ENCODE results near the gene GTF3C5.
"Not testable (repeated sequence)": the region's sequence is repeated elsewhere in the genome, so short reads cannot be mapped to it uniquely, and the experiment has no call there.

GTF3C5 gene

DNA sequence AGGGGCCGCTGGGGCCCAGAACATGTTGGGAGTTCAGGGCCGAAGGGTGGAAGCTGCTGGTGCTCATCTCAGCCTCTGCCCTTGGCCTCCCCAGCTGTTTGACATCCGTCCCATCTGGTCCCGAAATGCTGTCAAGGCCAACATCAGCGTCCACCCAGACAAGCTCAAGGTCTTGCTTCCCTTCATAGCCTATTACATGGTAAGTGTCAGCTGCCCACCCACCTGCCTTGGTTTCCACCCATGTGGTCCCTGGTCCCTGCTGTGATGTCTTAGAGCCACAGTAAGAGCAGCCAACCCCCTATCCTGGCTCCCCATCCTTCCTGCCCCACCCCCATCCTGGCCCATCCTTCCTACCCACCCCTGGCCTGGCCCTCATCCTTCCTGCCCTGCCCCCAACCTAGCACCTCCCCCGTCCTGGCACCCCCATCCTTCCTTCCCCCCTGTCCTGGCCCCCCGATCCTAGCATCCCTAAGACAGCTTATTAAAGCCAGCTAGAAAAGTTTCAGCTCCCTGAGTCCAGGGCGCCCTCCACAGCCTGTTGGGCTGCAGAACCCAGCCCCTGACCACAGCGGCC is 21.3 kb downstream of the GTF3C5 start:
- in situ Hi-C loops (cut with MboI; ENCODE audit: low sequenced_read_pairs): no loop called here

DNA sequence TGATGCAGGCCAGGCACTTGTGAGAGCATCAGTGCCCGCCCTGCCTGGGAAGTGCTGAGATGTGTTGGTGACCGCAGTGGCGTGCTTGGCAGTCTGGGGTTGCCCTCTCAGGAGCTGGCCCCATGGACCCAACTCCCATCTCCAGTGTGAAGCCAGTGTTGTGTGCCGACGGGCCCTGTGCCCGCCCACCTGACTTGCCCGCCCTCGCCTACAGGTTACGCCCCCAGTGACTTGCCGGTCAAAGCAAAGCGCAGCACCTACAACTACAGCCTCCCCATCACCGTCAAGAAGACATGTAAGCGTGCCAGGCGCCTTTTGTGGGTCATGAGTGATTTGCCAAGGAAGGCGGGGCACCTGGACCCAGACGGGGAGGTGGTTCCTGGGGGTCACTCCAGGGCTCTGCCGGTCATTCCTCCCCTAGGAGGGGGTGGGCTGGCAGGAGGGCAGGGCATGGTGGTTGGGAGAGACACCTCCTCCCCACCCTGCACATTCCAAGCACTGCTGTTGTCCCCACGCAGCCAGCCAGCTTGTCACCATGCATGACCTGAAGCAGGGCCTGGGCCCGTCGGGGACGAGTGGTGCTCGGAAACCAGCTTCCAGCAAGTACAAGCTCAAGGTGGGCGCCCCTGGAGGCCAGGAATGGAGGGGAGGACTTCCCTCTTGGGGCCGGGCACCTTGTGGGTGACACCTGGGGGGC is 23.5 kb downstream of the GTF3C5 start:
- in situ Hi-C loops (cut with MboI; ENCODE audit: low sequenced_read_pairs): no loop called here

DNA sequence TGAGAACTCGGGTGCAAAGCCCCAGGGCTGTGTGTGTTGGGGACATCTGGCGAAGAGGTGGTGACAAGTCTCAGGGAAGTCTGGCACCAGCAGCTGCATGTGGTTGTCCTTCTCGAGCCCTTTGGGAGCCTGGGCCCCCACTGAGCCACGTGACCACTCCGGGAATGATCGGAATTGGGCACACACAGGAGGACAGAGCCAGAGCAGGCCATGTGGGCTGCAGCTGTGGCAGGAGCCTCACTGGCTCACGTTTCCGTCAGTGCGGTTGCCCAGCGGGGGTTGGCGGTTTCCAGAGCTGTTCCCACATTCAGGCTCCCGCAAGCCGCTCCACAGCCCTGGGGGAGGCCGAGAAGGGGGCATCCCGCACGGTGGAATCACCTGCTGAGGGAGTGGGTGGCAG is 24.2 kb downstream of the GTF3C5 start:
- in situ Hi-C loops (cut with MboI; ENCODE audit: low sequenced_read_pairs): no loop called here

DNA sequence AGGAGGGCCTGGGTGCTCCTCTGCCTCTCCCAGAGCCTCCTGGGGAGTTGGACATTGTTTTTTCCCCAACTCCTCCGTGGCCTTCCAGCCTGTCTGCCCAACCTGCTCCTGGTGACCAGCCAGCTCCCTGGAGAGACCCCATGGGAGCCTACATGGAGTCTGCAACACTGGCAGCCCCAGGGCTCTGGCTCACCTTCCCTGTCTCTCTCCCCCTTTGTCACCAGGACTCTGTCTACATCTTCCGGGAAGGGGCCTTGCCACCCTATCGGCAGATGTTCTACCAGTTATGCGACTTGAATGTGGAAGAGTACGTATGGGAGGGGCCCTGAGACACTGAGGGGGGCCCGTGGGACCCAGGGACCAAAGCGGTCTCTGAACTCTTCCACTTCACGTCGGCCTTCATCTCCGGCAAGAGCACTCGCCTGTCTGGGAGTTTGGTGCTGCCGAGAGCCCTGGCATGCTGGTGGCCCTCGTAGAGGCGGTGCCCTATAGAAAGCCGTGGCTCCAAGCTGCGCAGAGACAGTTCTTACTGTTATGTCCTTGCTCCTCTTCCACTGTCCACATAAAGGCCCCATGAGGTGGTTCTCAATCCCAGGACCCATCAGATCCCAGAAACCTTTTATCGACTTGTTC is 25.1 kb downstream of the GTF3C5 start:
- in situ Hi-C loops (cut with MboI; ENCODE audit: low sequenced_read_pairs): no loop called here

GRCh38 chr9:133056533-133056932 is 25.7 kb downstream of the GTF3C5 start:
- in situ Hi-C loops (cut with MboI; ENCODE audit: low sequenced_read_pairs): no loop called here

DNA sequence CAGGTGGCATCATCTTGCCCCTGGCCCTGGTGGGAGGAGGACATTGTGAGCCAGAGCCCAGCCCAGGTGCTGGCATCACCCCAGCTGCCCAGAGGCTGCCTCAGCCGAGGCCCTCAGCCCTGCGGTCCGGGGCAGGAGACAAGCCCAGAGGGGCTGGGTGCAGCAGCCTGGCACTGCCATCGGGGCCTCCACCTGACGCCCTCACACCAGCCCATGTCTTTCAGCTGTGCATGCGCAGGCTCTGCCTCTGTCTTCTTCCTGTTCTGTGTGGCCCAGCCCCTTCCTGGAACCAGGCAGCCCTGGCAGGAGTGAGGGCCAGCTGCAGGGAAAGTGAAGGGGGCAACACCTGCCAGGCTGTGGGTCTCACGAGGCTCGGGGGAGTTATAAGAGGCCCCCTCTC is 26.2 kb downstream of the GTF3C5 start:
- in situ Hi-C loops (cut with MboI; ENCODE audit: low sequenced_read_pairs): no loop called here

DNA sequence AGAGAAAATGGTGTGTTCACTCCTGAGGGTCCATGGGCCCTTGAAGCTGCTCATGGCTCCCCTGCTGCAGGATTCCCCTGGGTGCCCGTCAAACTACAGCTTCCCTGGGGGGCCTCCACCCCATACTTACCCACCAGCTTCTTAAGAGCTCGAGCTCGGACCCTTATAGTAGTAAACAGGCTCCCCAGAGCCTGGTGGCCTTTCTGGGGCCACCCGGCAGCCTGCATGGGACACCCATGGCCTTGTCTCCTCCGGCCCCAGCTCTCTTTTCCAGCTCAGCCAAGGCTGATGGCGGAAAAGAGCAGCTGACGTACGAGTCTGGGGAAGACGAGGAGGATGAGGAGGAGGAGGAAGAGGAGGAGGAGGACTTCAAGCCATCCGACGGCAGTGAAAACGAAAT is 26.8 kb downstream of the GTF3C5 start:
- in situ Hi-C loops (cut with MboI; ENCODE audit: low sequenced_read_pairs): no loop called here

- in situ Hi-C loops (cut with MboI; ENCODE audit: low sequenced_read_pairs): no loop called here
Measured at GRCh38 chr9:133058071-133058470, 27.3 kb downstream of the GTF3C5 start.

GRCh38 chr9:133058550-133059320 is 27.9 kb downstream of the GTF3C5 start:
- in situ Hi-C loops (cut with MboI; ENCODE audit: low sequenced_read_pairs): no loop called here

- in situ Hi-C loops (cut with MboI; ENCODE audit: low sequenced_read_pairs): no loop called here
Measured at GRCh38 chr9:133059623-133060022, 28.8 kb downstream of the GTF3C5 start.

GRCh38 chr9:133060417-133060841 is 29.6 kb downstream of the GTF3C5 start:
- in situ Hi-C loops (cut with MboI; ENCODE audit: low sequenced_read_pairs): no loop called here

DNA sequence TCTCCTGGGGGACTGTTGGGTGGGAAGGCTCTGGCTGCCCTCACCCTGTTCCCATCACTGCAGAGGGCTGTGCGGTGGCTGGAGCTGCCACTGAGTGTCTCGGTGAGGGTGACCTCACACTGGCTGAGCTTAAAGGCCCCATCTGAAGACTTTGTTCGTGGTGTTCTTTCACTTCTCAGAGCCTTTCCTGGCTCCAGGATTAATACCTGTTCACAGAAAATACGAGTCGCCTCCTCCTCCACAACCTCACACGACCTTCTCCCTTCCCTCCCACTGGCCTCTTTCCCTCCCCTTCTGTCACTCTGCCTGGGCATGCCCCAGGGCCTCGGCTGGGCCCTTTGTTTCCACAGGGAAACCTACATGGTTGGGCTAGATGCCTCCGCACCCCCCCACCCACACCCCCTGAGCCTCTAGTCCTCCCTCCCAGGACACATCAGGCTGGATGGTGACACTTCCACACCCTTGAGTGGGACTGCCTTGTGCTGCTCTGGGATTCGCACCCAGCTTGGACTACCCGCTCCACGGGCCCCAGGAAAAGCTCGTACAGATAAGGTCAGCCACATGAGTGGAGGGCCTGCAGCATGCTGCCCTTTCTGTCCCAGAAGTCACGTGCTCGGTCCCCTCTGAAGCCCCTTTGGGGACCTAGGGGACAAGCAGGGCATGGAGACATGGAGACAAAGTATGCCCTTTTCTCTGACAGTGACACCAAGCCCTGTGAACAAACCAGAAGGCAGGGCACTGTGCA is 30.4 kb downstream of the GTF3C5 start:
- in situ Hi-C loops (cut with MboI; ENCODE audit: low sequenced_read_pairs): not testable (repeated sequence)

DNA sequence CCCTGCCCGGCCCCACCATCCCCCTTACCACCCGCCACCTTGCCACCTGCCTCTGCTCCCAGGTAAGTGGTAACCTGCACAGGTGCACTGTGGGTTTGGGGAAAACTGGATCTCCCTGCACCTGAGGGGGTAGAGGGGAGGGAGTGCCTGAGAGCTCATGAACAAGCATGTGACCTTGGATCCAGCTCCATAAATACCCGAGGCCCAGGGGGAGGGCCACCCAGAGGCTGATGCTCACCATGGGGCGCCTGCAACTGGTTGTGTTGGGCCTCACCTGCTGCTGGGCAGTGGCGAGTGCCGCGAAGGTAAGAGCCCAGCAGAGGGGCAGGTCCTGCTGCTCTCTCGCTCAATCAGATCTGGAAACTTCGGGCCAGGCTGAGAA is 31.0 kb downstream of the GTF3C5 start, which contains the start of gene CEL:
CEL (plus strand) TSS at position 218 of the 382 bp plus-strand sequence; CDS start at position 240, 22 bp downstream.
- in situ Hi-C loops (cut with MboI; ENCODE audit: low sequenced_read_pairs): not testable (repeated sequence)

DNA sequence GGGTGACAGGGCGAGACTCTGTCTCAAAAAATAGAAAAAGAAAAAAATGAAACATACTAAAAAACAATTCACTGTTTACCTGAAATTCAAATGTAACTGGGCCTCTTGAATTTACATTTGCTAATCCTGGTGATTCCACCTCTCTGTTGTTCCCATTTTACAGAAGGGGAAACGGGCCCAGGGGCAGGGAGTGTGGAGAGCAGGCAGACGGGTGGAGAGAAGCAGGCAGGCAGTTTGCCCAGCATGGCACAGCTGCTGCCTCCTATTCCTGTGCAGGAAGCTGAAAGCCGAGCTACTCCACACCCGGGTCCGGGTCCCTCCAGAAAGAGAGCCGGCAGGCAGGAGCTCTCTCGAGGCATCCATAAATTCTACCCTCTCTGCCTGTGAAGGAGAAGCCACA is 31.8 kb downstream of the GTF3C5 start:
- in situ Hi-C loops (cut with MboI; ENCODE audit: low sequenced_read_pairs): not testable (repeated sequence)

DNA sequence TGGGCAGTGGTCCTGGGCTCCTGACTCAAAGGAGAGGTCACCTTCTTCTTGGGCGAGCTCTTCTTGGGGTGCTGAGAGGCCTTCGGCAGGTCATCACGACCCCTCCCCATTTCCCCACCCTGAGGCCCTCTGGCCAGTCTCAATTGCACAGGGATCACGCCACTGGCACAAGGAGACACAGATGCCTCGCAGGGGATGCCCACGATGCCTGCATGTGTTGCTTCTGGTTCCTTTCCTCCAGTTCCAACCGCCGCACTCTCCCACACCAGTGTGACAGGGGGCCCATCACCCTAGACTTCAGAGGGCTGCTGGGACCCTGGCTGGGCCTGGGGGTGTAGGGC is 32.3 kb downstream of the GTF3C5 start:
- in situ Hi-C loops (cut with MboI; ENCODE audit: low sequenced_read_pairs): no loop called here

- in situ Hi-C loops (cut with MboI; ENCODE audit: low sequenced_read_pairs): no loop called here
Measured at GRCh38 chr9:133063500-133064231, 32.9 kb downstream of the GTF3C5 start.

GRCh38 chr9:133064241-133065069 is 33.7 kb downstream of the GTF3C5 start:
- in situ Hi-C loops (cut with MboI; ENCODE audit: low sequenced_read_pairs): no loop called here

GRCh38 chr9:133065070-133065388 is 34.2 kb downstream of the GTF3C5 start:
- in situ Hi-C loops (cut with MboI; ENCODE audit: low sequenced_read_pairs): no loop called here

GRCh38 chr9:133066181-133066983 is 35.6 kb downstream of the GTF3C5 start:
- in situ Hi-C loops (cut with MboI; ENCODE audit: low sequenced_read_pairs): no loop called here
